HEK293 (cell line): Measurements from ENCODE around the gene DOK4.
A peak's percentile ranks its signal among the peaks of the same experiment; 100 is the strongest.
"Not testable (repeated sequence)": the region's sequence is repeated elsewhere in the genome, so short reads cannot be mapped to it uniquely, and the experiment has no call there.

Experiments
- CTCF ChIA-PET: fragments of 350-600 bp; formaldehyde crosslinking; extraction: SDS; loops from one replicate; lab custom pipeline; 2021; ENCODE audit warnings: antibody characterized with exemption; lab: Yijun Ruan, JAX
- POLR2A ChIA-PET: fragments of 300-600 bp; formaldehyde crosslinking; extraction: SDS; loops from one replicate; lab custom pipeline; 2020; ENCODE audit warnings: antibody characterized with exemption, inconsistent platforms; lab: Yijun Ruan, JAX
- H3K27ac ChIP-seq: fragments of 200-500 bp; sonication (Bioruptor generic); 2 replicates; pipeline ENCODE4 v1.5.1; 2014; ENCODE audit warnings: low read depth, low read length, control low read depth, inconsistent platforms; ENCODE audit errors: extremely low read depth
- H3K36me3 ChIP-seq, 2 experiments: fragments of 200-500 bp in 1 of 2; sonication (Bioruptor generic) in 1 of 2; 1 replicate in 1 of 2; 2 replicates in 1 of 2; pipeline ENCODE4 v1.5.1; 2014 to 2017; ENCODE audit warnings: inconsistent platforms in 2 of 2, low read length in 2 of 2; ENCODE audit not compliant: control insufficient read depth in 2 of 2, insufficient read depth in 1 of 2
- H3K4me1 ChIP-seq: fragments of 200-500 bp; sonication (Bioruptor generic); 2 replicates; pipeline ENCODE4 v1.5.1; 2014; ENCODE audit warnings: mild to moderate bottlenecking, low read length, inconsistent platforms; ENCODE audit not compliant: control insufficient read depth, insufficient read depth
- H3K4me3 ChIP-seq: 2 replicates; pipeline ENCODE4 v1.5.1; 2011; ENCODE audit warnings: low read depth, mild to moderate bottlenecking, control low read depth, low read length, moderate library complexity
- H3K9me3 ChIP-seq: fragments of 200-500 bp; sonication (Bioruptor generic); 2 replicates; pipeline ENCODE4 v1.5.1; 2014; ENCODE audit warnings: low read depth, low read length, inconsistent platforms; ENCODE audit not compliant: control insufficient read depth, insufficient read depth
- AEBP2 ChIP-seq: fragments of 450-650 bp; formaldehyde crosslinking; IDR thresholded peaks from 2 replicates; pipeline ENCODE4 v1.5.1; 2016; ENCODE audit warnings: missing biosample characterization, missing genetic modification characterization, borderline replicate concordance
- ATF2 ChIP-seq: fragments of 450-650 bp; formaldehyde crosslinking; IDR thresholded peaks from 2 replicates; pipeline ENCODE4 v1.5.1; 2016; ENCODE audit warnings: missing biosample characterization, missing genetic modification characterization, low read depth
- BCL11B ChIP-seq: fragments of 450-650 bp; formaldehyde crosslinking; IDR thresholded peaks from 2 replicates; pipeline ENCODE4 v1.5.1; 2016; ENCODE audit warnings: low read depth, missing biosample characterization, missing genetic modification characterization
- BCL6B ChIP-seq: fragments of 450-650 bp; formaldehyde crosslinking; IDR thresholded peaks from 2 replicates; pipeline ENCODE4 v1.5.1; 2017; ENCODE audit warnings: missing biosample characterization, missing genetic modification characterization
- INSM2 ChIP-seq: fragments of 450-650 bp; formaldehyde crosslinking; IDR thresholded peaks from 2 replicates; pipeline ENCODE4 v1.5.1; 2016; ENCODE audit warnings: missing biosample characterization, missing genetic modification characterization
- MYNN ChIP-seq: fragments of 450-650 bp; formaldehyde crosslinking; IDR thresholded peaks from 2 replicates; pipeline ENCODE4 v1.5.1; 2016; ENCODE audit warnings: missing biosample characterization, missing genetic modification characterization, borderline replicate concordance
- SCRT1 ChIP-seq: fragments of 450-650 bp; formaldehyde crosslinking; IDR thresholded peaks from 2 replicates; pipeline ENCODE4 v1.5.1; 2016; ENCODE audit warnings: missing biosample characterization, missing genetic modification characterization, borderline replicate concordance
- WT1 ChIP-seq: fragments of 450-650 bp; formaldehyde crosslinking; IDR thresholded peaks from 2 replicates; pipeline ENCODE4 v1.5.1; 2016; ENCODE audit warnings: missing biosample characterization, missing genetic modification characterization
- ZBTB10 ChIP-seq: fragments of 450-650 bp; formaldehyde crosslinking; IDR thresholded peaks from 2 replicates; pipeline ENCODE4 v1.5.1; 2016; ENCODE audit warnings: missing biosample characterization, missing genetic modification characterization
- ZNF138 ChIP-seq: fragments of 450-650 bp; formaldehyde crosslinking; IDR thresholded peaks from 2 replicates; pipeline ENCODE4 v1.5.1; 2016; ENCODE audit warnings: missing biosample characterization, missing genetic modification characterization, borderline replicate concordance
- ZNF184 ChIP-seq: fragments of 450-650 bp; IDR thresholded peaks from 2 replicates; pipeline ENCODE4 v1.5.1; 2018; ENCODE audit warnings: missing biosample characterization, mild to moderate bottlenecking, missing genetic modification characterization
- ZNF26 ChIP-seq: fragments of 450-650 bp; formaldehyde crosslinking; IDR thresholded peaks from 2 replicates; pipeline ENCODE4 v1.5.1; 2016; ENCODE audit warnings: missing biosample characterization, missing genetic modification characterization
- ZNF302 ChIP-seq: fragments of 450-650 bp; formaldehyde crosslinking; IDR thresholded peaks from 2 replicates; pipeline ENCODE4 v1.5.1; 2016; ENCODE audit warnings: missing biosample characterization, missing genetic modification characterization, low read depth
- ZNF354C ChIP-seq: fragments of 450-650 bp; formaldehyde crosslinking; IDR thresholded peaks from 2 replicates; pipeline ENCODE4 v1.5.1; 2016; ENCODE audit warnings: missing biosample characterization, missing genetic modification characterization, low read depth, borderline replicate concordance
- ZNF366 ChIP-seq: fragments of 450-650 bp; formaldehyde crosslinking; conservative IDR thresholded peaks from 2 replicates; pipeline ENCODE4 v1.5.1; 2016; ENCODE audit warnings: missing biosample characterization, missing genetic modification characterization
- ZNF560 ChIP-seq: fragments of 450-650 bp; formaldehyde crosslinking; IDR thresholded peaks from 2 replicates; pipeline ENCODE4 v1.5.1; 2017; ENCODE audit warnings: missing biosample characterization, missing genetic modification characterization, borderline replicate concordance
- ZNF610 ChIP-seq: fragments of 450-650 bp; formaldehyde crosslinking; IDR thresholded peaks from 2 replicates; pipeline ENCODE4 v1.5.1; 2016; ENCODE audit warnings: missing biosample characterization, missing genetic modification characterization, borderline replicate concordance

Gene DOK4

GRCh38 chr16:57445510-57445909, 40.8 kb downstream of the DOK4 start:
- Histone ChIP-seq H3K27ac (no peak overlapping the region), H3K4me1 (no peaks in the 10 kb centered on the region), H3K36me3 (peaks cover 6 to 17% of the 10 kb centered on the region in 2 experiments; a peak in 2 of 3 replicates), H3K4me3 (no peak overlapping the region), H3K9me3 (no peaks in the 10 kb centered on the region)
- CTCF ChIA-PET, result interaction anchor here (2.2 to 2.5 kb wide), 2 partner anchors 16 to 28 kb away, joined by 9 to 17 read pairs; partner anchors contain the start of gene POLR2C
- POLR2A ChIA-PET, result interaction anchor here (0.7 to 2.2 kb wide), 2 partner anchors 17 to 712 kb away, joined by 6 to 13 read pairs; partner anchors contain the start of gene POLR2C
- TF ChIP-seq ZNF354C (tag by site-specific recombination) (no peak), ATF2 (no peak), BCL11B (tag by site-specific recombination) (no peak), WT1 (no peak), ZNF184 (no peak), ZNF138 (tag by site-specific recombination) (no peak), SCRT1 (tag by site-specific recombination) (no peak), ZNF366 (tag by site-specific recombination) (no peak), ZNF560 (tag by site-specific recombination) (no peak), AEBP2 (tag by site-specific recombination) (no peak), INSM2 (tag by site-specific recombination) (no peak), BCL6B (tag by site-specific recombination) (no peak), ZNF26 (no peak)

GRCh38 chr16:57444711-57445110, 41.6 kb downstream of the DOK4 start:
- H3K9me3 ChIP-seq, result no peaks in the 10 kb centered on the region
- no peaks in the 10 kb centered on the region for H3K4me1 ChIP-seq
- H3K4me3 ChIP-seq, result no peak overlapping the region
- ChIA-PET POLR2A (interaction anchor here (2.2 kb wide), 1 partner anchor 18 kb away, joined by 13 read pairs; the partner anchor contains the start of gene POLR2C), CTCF (interaction anchor here (0.6 to 2.5 kb wide), 5 partner anchors 17 to 143 kb away, joined by 3 to 17 read pairs (median 5); partner anchors contain the start of gene POLR2C)
- H3K27ac ChIP-seq, result no peak overlapping the region
- H3K36me3 ChIP-seq, result peaks cover 0 to 23% of the 10 kb centered on the region in 2 experiments; a peak in 2 of 3 replicates
- TF ChIP-seq ZNF610 (tag by site-specific recombination) (no peak), MYNN (tag by site-specific recombination) (peak; percentile 63; the same call in 1 of the 2 replicates), ZBTB10 (no peak), ZNF302 (no peak)

- H3K4me3 ChIP-seq, H3K9me3 ChIP-seq, POLR2A ChIA-PET, H3K4me1 ChIP-seq, H3K27ac ChIP-seq: not testable (repeated sequence)
- H3K36me3 ChIP-seq, result peaks cover 18 to 60% of the 10 kb centered on the region in 2 experiments
- CTCF ChIA-PET, result interaction anchor here (1.3 kb wide), 1 partner anchor 22 kb away, joined by 6 read pairs; no protein-coding TSS in a partner anchor
Measured at GRCh38 chr16:57440551-57440950, 45.7 kb downstream of the DOK4 start.

- peaks cover 21 to 66% of the 10 kb centered on the region in 2 experiments for H3K36me3 ChIP-seq
- CTCF ChIA-PET, POLR2A ChIA-PET: not testable (repeated sequence)
Measured at GRCh38 chr16:57439947-57440346, 46.3 kb downstream of the DOK4 start.

More at GRCh38 chr16:57439947-57440346, 46.3 kb downstream of the DOK4 start:
- not testable (repeated sequence) for H3K4me1 ChIP-seq, H3K27ac ChIP-seq, H3K4me3 ChIP-seq, H3K9me3 ChIP-seq
